Heart left ventricle (tissue), 16 donors: ENCODE results near the gene GABRA1. TPM values are rescaled to one million over a fixed set of nuclear protein-coding genes. Genes with fewer than 3 reads are reported as not detected.

Experiments
- ATAC-seq, 4 donors: fragments of 200-7000 bp; cut with Tn5 transposase; one replicate each; pipeline ENCODE4 v1.9.1; 2020 to 2022; ENCODE audit warnings: moderate library complexity in 4 of 4, mild to moderate bottlenecking in 3 of 4, moderate number of reproducible peaks in 1 of 4
- DNase-seq, 5 donors: peaks; one replicate each; pipeline ENCODE4 v3.0.0-alpha.2; 2020
- H3K27ac ChIP-seq, 12 donors: fragments of 200-600 bp; sonication (generic) in 4 of 12; one replicate each; pipeline versions ENCODE4 v1.5.0 to v1.8.0; 2016 to 2022; ENCODE audit warnings: mild to moderate bottlenecking in 2 of 12
- H3K27me3 ChIP-seq, 9 donors: fragments of 200-600 bp; sonication (generic) in 2 of 9; one replicate each; pipeline versions ENCODE4 v1.5.1 to v1.8.0; 2016 to 2022; ENCODE audit warnings: mild to moderate bottlenecking in 3 of 9
- H3K36me3 ChIP-seq, 9 donors: fragments of 200-600 bp; sonication (generic) in 2 of 9; one replicate each; pipeline versions ENCODE4 v1.5.0 to v1.8.0; 2018 to 2022; ENCODE audit warnings: mild to moderate bottlenecking in 2 of 9
- H3K4me1 ChIP-seq, 12 donors: fragments of 200-600 bp; sonication (generic) in 4 of 12; one replicate each; pipeline versions ENCODE4 v1.5.0 to v1.8.0; 2016 to 2022; ENCODE audit warnings: mild to moderate bottlenecking in 3 of 12
- H3K4me3 ChIP-seq, 12 donors: fragments of 200-600 bp; sonication (generic) in 4 of 12; one replicate each; pipeline versions ENCODE4 v1.5.0 to v1.8.0; 2017 to 2022; ENCODE audit warnings: mild to moderate bottlenecking in 9 of 12, moderate library complexity in 4 of 12
- H3K9me3 ChIP-seq, 12 donors: fragments of 200-600 bp; sonication (generic) in 4 of 12; one replicate each; pipeline versions ENCODE4 v1.5.0 to v1.8.0; 2016 to 2022; ENCODE audit warnings: mild to moderate bottlenecking in 1 of 12
- CTCF ChIP-seq, 12 donors: fragments of 200-600 bp; sonication (generic) in 4 of 12; IDR thresholded peaks; one replicate each; pipeline versions ENCODE4 v1.5.0 to v1.8.0; 2018 to 2022; ENCODE audit warnings: antibody characterized with exemption in 12 of 12, mild to moderate bottlenecking in 5 of 12
- POLR2A ChIP-seq, 2 donors: fragments of 450-650 bp; IDR thresholded peaks; one replicate each; pipeline ENCODE4 v1.6.1; 2017; ENCODE audit warnings: antibody characterized with exemption in 2 of 2, mild to moderate bottlenecking in 2 of 2, moderate library complexity in 2 of 2
- WGBS, 4 donors: extraction: QIAGEN DNeasy Blood & Tissue Kit in 2 of 4; methylation state at CpG; one replicate each; pipeline versions ENCODE4 v1.1.5 to v1.1.7; 2013 to 2018; 5-methylcytosine and 5-hydroxymethylcytosine counted together
- intact Hi-C, 10 donors: fragments of 100-400 bp; cut with DNase I; formaldehyde crosslinking; loops; one replicate each; pipeline versions ENCODE4 v1.11.1 to v1.14.2; 2022
- polyA plus RNA-seq, 2 donors: library from polyadenylated mRNA; stranded (reverse); fragments of 200-250 nt; gene quantifications; one replicate each; pipeline ENCODE4 v1.2.3, GENCODE V29; 2013
- total RNA-seq, 9 donors: library from RNA; depleted of rRNA in 2 of 9; stranded (reverse); fragments of >200 nt in 2 of 9; fragmentation: NEBNext Ultra II Directional in 3 of 9; extraction: Animal tissue kit (Norgen Biotek cat#: 25700) in 3 of 9; gene quantifications; one replicate each; pipeline versions ENCODE4 v1.1.0 to v1.2.4, GENCODE V29; 2016 to 2023
- donor health status: ischemic (EF 13 %, LVEDD 7.1; RV severe dilation, severe dysfunction).
- donor health status: healthy with polysubstance abuse.
- donor health status: DM: no; HTN: yes; CAD: no.
- donor health status: DM: no; HTN: no; CAD: no.
- donor health status: ischemic (EF 25% LVEDD 6.9; RV normal size, moderate dysfunction).
- donor health status: ischemic (EF 25% LVEDD 5.7; RV mildly dilated, moderate dysfunction).
- donor health status: healthy.
- donor health status: DM: yes; HTN: yes; CAD: no.
- donor health status: ischemic (EF 35%, LVEDD 5.7; RV mildly dilated, moderate dysfunction).
- donor health status: nonischemic (EF 11% LVEDD 7.7; RV severe dilation, severe dysfunction).
- donor health status: DM: yes; HTN: yes; CAD: no.
- donor health status: PGD.
- donor health status: ischemic (EF 29% LVEDD 5.4; RV normal size, mild dysfunction).
- donor health status: nonischemic (EF 23%, LVEDD 6.1; RV moderate dilation, normal function).

GABRA1 gene
- total and polyA plus RNA-seq, 11 donors: not detected

DNA sequence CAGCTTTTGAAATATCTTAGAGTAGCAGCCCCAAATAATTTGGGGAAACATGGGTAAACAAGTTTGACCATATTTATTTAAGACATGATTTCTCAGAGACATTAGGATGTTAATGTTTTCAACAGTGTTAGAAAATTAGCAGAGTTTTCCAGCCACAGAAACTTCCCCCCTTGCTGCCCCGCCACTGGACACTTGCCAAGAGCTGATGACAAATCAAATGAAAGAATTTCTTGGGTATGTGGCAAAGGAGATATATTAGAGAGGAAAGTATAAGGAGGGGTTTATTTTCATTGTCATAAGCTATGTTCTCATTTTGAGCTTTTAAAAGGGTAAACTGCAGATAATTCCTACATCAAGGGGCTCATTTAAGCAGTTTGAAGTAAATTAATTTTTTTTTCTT is 15.9 kb downstream of the GABRA1 start:
- intact Hi-C loops: no loop called here

GRCh38 chr5:161865510-161865909 is 17.6 kb downstream of the GABRA1 start:
- H3K27ac ChIP-seq: no peak overlapping the region
- no peak for ATAC-seq
- no peak for TF ChIP-seq CTCF (IDR thresholded peaks at IDR 0.05)
- TF ChIP-seq POLR2A (IDR thresholded peaks at IDR 0.05): no peak
- WGBS, 4 donors: 62 to 70% (median 65%) methylated on average over 7 of the region's 7 CpGs
- H3K27me3 ChIP-seq: no peaks in the 10 kb centered on the region
- H3K9me3 ChIP-seq: no peaks in the 10 kb centered on the region
- no peaks in the 10 kb centered on the region for H3K4me1 ChIP-seq
- no peak overlapping the region for H3K4me3 ChIP-seq
- no peaks in the 10 kb centered on the region for H3K36me3 ChIP-seq
- no peak for DNase-seq
- intact Hi-C loops: no loop called here

More for the DNA sequence above, 15.9 kb downstream of the GABRA1 start:
- 42 to 50% (median 49%) methylated on average over 1 of the region's 1 CpG for WGBS, 4 donors
- no peaks in the 10 kb centered on the region for H3K36me3 ChIP-seq
- TF ChIP-seq POLR2A (IDR thresholded peaks at IDR 0.05) (no peak), CTCF (IDR thresholded peaks at IDR 0.05) (no peak)
- H3K9me3 ChIP-seq: no peaks in the 10 kb centered on the region
- H3K4me1 ChIP-seq: no peaks in the 10 kb centered on the region
- no peak overlapping the region for H3K27ac ChIP-seq
- no peaks in the 10 kb centered on the region for H3K27me3 ChIP-seq
- DNase-seq (no peak), ATAC-seq (no peak)
- no peak overlapping the region for H3K4me3 ChIP-seq

GRCh38 chr5:161889971-161890370 is 42.1 kb downstream of the GABRA1 start:
- no peak for ATAC-seq
- Histone ChIP-seq H3K9me3 (no peaks in the 10 kb centered on the region), H3K27me3 (no peaks in the 10 kb centered on the region), H3K36me3 (no peaks in the 10 kb centered on the region), H3K4me3 (no peak overlapping the region), H3K27ac (no peak overlapping the region), H3K4me1 (no peaks in the 10 kb centered on the region)
- no peak for DNase-seq
- TF ChIP-seq POLR2A (IDR thresholded peaks at IDR 0.05): no peak
- no peak for TF ChIP-seq CTCF (IDR thresholded peaks at IDR 0.05)
- intact Hi-C loops: no loop called here

GRCh38 chr5:161895514-161895913 is 47.6 kb downstream of the GABRA1 start:
- no peak for ATAC-seq
- DNase-seq: no peak
- H3K36me3 ChIP-seq: no peaks in the 10 kb centered on the region
- intact Hi-C loops: no loop called here
- H3K4me1 ChIP-seq: no peaks in the 10 kb centered on the region
- no peak overlapping the region for H3K4me3 ChIP-seq
- no peak for TF ChIP-seq CTCF (IDR thresholded peaks at IDR 0.05)
- TF ChIP-seq POLR2A (IDR thresholded peaks at IDR 0.05): no peak
- no peaks in the 10 kb centered on the region for H3K9me3 ChIP-seq
- H3K27ac ChIP-seq: no peak overlapping the region
- H3K27me3 ChIP-seq: no peaks in the 10 kb centered on the region
- WGBS, 4 donors: 82 to 95% (median 84%) methylated on average over 1 of the region's 1 CpG
